Liver (tissue), 9 donors: Measurements from ENCODE around the gene TSPO. TPM values are rescaled to one million over a fixed set of nuclear protein-coding genes. Genes with fewer than 3 reads are reported as not detected.

Experiments used
- DNase-seq: peaks from one replicate; pipeline ENCODE4 v3.0.0-alpha.2; 2017; ENCODE audit warnings: low spot score
- H3K27ac ChIP-seq, 2 donors: one replicate each; pipeline ENCODE4 v1.7.0; 2013; ENCODE audit warnings: inconsistent platforms in 2 of 2, low read length in 2 of 2, control low read depth in 1 of 2, low read depth in 1 of 2, mild to moderate bottlenecking in 1 of 2
- H3K27me3 ChIP-seq, 4 donors: one replicate each; pipeline versions ENCODE4 v1.6.1 to v1.7.0; 2013; ENCODE audit warnings: low read length in 3 of 4, inconsistent platforms in 1 of 4, mild to moderate bottlenecking in 1 of 4, moderate library complexity in 1 of 4; ENCODE audit not compliant: control insufficient read depth in 4 of 4, insufficient read depth in 4 of 4
- H3K36me3 ChIP-seq, 4 donors: one replicate each; pipeline versions ENCODE4 v1.6.1 to v1.7.0; 2013; ENCODE audit warnings: low read length in 3 of 4, mild to moderate bottlenecking in 3 of 4, low read depth in 1 of 4, moderate library complexity in 1 of 4; ENCODE audit not compliant: control insufficient read depth in 4 of 4, insufficient read depth in 3 of 4
- H3K4me1 ChIP-seq, 4 donors: one replicate each; pipeline versions ENCODE4 v1.6.1 to v1.7.0; 2013; ENCODE audit warnings: low read length in 3 of 4, mild to moderate bottlenecking in 3 of 4, moderate library complexity in 1 of 4; ENCODE audit not compliant: control insufficient read depth in 4 of 4, insufficient read depth in 4 of 4
- H3K4me3 ChIP-seq, 3 donors: one replicate each; pipeline versions ENCODE4 v1.6.1 to v1.7.0; 2013; ENCODE audit warnings: low read length in 3 of 3, control low read depth in 1 of 3, low read depth in 1 of 3, mild to moderate bottlenecking in 1 of 3
- H3K9ac ChIP-seq, 2 donors: one replicate each; pipeline ENCODE4 v1.7.0; 2013; ENCODE audit warnings: low read length in 2 of 2, mild to moderate bottlenecking in 2 of 2, moderate library complexity in 2 of 2, control low read depth in 1 of 2, low read depth in 1 of 2
- H3K9me3 ChIP-seq, 4 donors: one replicate each; pipeline versions ENCODE4 v1.6.1 to v1.7.0; 2013; ENCODE audit warnings: low read length in 3 of 4; ENCODE audit not compliant: control insufficient read depth in 4 of 4
- EGR1 ChIP-seq, 2 donors: IDR thresholded peaks; 2 replicates each; pipeline ENCODE4 v1.6.1; 2016 to 2018; ENCODE audit warnings: antibody characterized with exemption in 2 of 2, low read depth in 2 of 2
- FOXA1 ChIP-seq: IDR thresholded peaks from 2 replicates; pipeline ENCODE4 v1.6.1; 2016; ENCODE audit warnings: antibody characterized with exemption
- FOXA2 ChIP-seq: IDR thresholded peaks from 2 replicates; pipeline ENCODE4 v1.6.1; 2016; ENCODE audit warnings: antibody characterized with exemption
- GABPA ChIP-seq, 2 donors: IDR thresholded peaks in 1 of 2; conservative IDR thresholded peaks in 1 of 2; 2 replicates each; pipeline ENCODE4 v1.6.1; 2016; ENCODE audit warnings: antibody characterized with exemption in 2 of 2, mild to moderate bottlenecking in 1 of 2, moderate library complexity in 1 of 2
- HNF4A ChIP-seq, 2 donors: conservative IDR thresholded peaks; 2 replicates each; pipeline ENCODE4 v1.6.1; 2016; ENCODE audit warnings: antibody characterized with exemption in 2 of 2, mild to moderate bottlenecking in 2 of 2
- HNF4G ChIP-seq: IDR thresholded peaks from 2 replicates; pipeline ENCODE4 v1.6.1; 2016; ENCODE audit warnings: antibody characterized with exemption
- JUND ChIP-seq, 2 donors: IDR thresholded peaks; 2 replicates each; pipeline ENCODE4 v1.6.1; 2016; ENCODE audit warnings: antibody characterized with exemption in 2 of 2
- NR2F2 ChIP-seq: IDR thresholded peaks from 2 replicates; pipeline ENCODE4 v1.6.1; 2016; ENCODE audit warnings: antibody characterized with exemption
- RAD21 ChIP-seq, 2 donors: IDR thresholded peaks; 2 replicates each; pipeline ENCODE4 v1.6.1; 2016; ENCODE audit warnings: antibody characterized with exemption in 2 of 2, mild to moderate bottlenecking in 2 of 2
- RXRA ChIP-seq, 2 donors: IDR thresholded peaks; 2 replicates each; pipeline ENCODE4 v1.6.1; 2017 to 2018; ENCODE audit warnings: antibody characterized with exemption in 2 of 2, mild to moderate bottlenecking in 1 of 2
- SP1 ChIP-seq: IDR thresholded peaks from 2 replicates; pipeline ENCODE4 v1.6.1; 2018; ENCODE audit warnings: antibody characterized with exemption, mild to moderate bottlenecking
- TAF1 ChIP-seq: conservative IDR thresholded peaks from 2 replicates; pipeline ENCODE4 v1.6.1; 2016; ENCODE audit warnings: antibody characterized with exemption, mild to moderate bottlenecking
- YY1 ChIP-seq: IDR thresholded peaks from 2 replicates; pipeline ENCODE4 v1.6.1; 2016; ENCODE audit warnings: antibody characterized with exemption, mild to moderate bottlenecking
- WGBS: extraction: QIAGEN DNeasy Blood & Tissue Kit; methylation state at CpG from one replicate; pipeline ENCODE4 v1.1.7; 2013; 5-methylcytosine and 5-hydroxymethylcytosine counted together
- polyA plus RNA-seq, 2 donors: library from polyadenylated mRNA; stranded (reverse) in 1 of 2; unstranded in 1 of 2; fragments of 200-250 nt in 1 of 2; fragments of >200 nt in 1 of 2; fragmentation: Nextera tagmentation in 1 of 2; extraction: Ambion mirVana in 1 of 2; gene quantifications; one replicate each; pipeline versions ENCODE4 v1.2.1 to v1.2.3, GENCODE V29; 2013 to 2015
- total RNA-seq, 2 donors: library from RNA; depleted of rRNA; stranded (reverse); fragments of >200 nt; gene quantifications; one replicate each; pipeline ENCODE4 v1.2.3, GENCODE V29; 2014
- TF ChIP-seq, protein P1 (sequence below): fragments of 150-350 bp; IDR thresholded peaks from 2 replicates; pipeline ENCODE4 v1.5.1; 2017; ENCODE audit warnings: improper control_type of control experiment, low read depth, low read length; ENCODE audit not compliant: missing input control
- TF ChIP-seq, protein P2 (sequence below): IDR thresholded peaks from 2 replicates; pipeline ENCODE4 v1.6.1; 2016; ENCODE audit warnings: antibody characterized with exemption
- TF ChIP-seq, protein P3 (sequence below): IDR thresholded peaks from 2 replicates; pipeline ENCODE4 v1.6.1; 2016; ENCODE audit warnings: antibody characterized with exemption
- TF ChIP-seq, protein P4 (sequence below): IDR thresholded peaks from 2 replicates; pipeline ENCODE4 v1.6.1; 2016; ENCODE audit warnings: antibody characterized with exemption, mild to moderate bottlenecking
- donor health status: healthy.
- donor health status: healthy.
- donor health status: healthy.
- donor health status: healthy.
- donor health status: healthy.

Gene TSPO
- total and polyA plus RNA-seq, 4 donors, result 27.6 to 61.9 (median 40.2) TPM

DNA sequence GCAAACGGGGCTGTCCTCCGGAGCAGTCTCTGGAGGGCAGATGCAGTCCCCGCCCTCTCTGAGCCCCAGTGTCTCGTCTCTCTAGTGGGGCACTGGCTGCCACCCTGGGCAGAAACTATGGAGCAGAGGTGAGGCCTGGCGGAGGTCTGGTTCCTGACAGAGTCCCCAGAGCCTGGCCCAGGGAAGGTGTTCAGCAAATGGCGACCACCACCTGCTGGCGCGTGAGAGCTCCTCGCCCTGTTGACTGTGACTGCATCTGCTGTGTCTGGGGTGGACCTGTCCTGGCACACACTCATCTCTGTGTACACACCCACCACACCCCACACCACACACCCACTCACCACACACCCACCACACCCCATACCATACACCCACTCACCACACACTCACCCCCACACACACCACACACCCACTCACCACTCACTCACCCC lies 53.9 kb downstream of the TSPO start:
- 92% methylated on average over 9 of the region's 9 CpGs for WGBS
- no peak overlapping the region for H3K27ac ChIP-seq

DNA sequence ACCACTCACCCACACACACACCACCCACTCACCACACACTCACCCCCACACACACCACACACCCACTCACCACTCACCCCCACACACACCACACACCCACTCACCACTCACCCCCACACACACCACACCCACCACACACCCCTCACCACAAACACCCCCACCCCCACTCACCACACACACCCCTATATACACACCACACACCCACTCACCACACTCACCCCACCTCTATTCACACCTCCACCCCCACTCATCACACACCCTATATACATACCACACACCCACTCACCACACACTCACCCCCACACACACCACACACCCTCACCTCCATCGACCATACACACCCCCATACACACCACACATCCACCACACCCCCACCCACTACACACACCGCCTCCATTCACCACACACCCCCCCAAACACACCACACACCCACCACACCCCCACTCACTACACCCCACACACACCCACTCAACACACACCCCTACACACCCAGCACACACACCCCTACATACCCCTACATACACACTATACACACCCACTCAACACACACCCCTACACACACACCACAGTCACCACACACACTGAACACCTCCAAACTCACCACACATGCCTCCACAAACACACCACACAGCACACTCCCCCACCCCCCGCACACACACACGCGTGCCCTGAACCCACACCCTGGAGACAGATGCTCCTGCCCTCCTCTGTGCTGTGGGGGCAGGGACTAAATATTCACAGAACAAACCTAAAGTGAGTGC lies 54.6 kb downstream of the TSPO start:
- no peaks in the 10 kb centered on the region for H3K36me3 ChIP-seq
- no peaks in the 10 kb centered on the region for H3K9me3 ChIP-seq
- no peaks in the 10 kb centered on the region for H3K27me3 ChIP-seq
- no peak overlapping the region for H3K4me3 ChIP-seq
- H3K4me1 ChIP-seq, result no peaks in the 10 kb centered on the region
- H3K9ac ChIP-seq, result no peak overlapping the region
- WGBS, result 79% methylated on average over 5 of the region's 5 CpGs
- DNase-seq, result no peak
- H3K27ac ChIP-seq, result no peak overlapping the region
- TF ChIP-seq, protein P1, sequence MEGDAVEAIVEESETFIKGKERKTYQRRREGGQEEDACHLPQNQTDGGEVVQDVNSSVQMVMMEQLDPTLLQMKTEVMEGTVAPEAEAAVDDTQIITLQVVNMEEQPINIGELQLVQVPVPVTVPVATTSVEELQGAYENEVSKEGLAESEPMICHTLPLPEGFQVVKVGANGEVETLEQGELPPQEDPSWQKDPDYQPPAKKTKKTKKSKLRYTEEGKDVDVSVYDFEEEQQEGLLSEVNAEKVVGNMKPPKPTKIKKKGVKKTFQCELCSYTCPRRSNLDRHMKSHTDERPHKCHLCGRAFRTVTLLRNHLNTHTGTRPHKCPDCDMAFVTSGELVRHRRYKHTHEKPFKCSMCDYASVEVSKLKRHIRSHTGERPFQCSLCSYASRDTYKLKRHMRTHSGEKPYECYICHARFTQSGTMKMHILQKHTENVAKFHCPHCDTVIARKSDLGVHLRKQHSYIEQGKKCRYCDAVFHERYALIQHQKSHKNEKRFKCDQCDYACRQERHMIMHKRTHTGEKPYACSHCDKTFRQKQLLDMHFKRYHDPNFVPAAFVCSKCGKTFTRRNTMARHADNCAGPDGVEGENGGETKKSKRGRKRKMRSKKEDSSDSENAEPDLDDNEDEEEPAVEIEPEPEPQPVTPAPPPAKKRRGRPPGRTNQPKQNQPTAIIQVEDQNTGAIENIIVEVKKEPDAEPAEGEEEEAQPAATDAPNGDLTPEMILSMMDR, result no peak
- TF ChIP-seq HNF4G, result no peak
- TF ChIP-seq RXRA (IDR thresholded peaks at IDR 0.05), result no peak
- TF ChIP-seq NR2F2, result no peak
- TF ChIP-seq GABPA (IDR thresholded peaks at IDR 0.05 in 1 of 2, conservative IDR thresholded peaks at IDR 0.05 in 1 of 2), result no peak
- no peak for TF ChIP-seq JUND (IDR thresholded peaks at IDR 0.05)
- no peak for TF ChIP-seq FOXA2
- TF ChIP-seq, protein P2, sequence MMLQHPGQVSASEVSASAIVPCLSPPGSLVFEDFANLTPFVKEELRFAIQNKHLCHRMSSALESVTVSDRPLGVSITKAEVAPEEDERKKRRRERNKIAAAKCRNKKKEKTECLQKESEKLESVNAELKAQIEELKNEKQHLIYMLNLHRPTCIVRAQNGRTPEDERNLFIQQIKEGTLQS, result no peak
- TF ChIP-seq HNF4A (conservative IDR thresholded peaks at IDR 0.05), result no peak
- no peak for TF ChIP-seq FOXA1
- TF ChIP-seq YY1, result no peak

More for the DNA sequence above, 53.9 kb downstream of the TSPO start:
- no peak for TF ChIP-seq RAD21 (IDR thresholded peaks at IDR 0.05)
- TF ChIP-seq, protein P3, sequence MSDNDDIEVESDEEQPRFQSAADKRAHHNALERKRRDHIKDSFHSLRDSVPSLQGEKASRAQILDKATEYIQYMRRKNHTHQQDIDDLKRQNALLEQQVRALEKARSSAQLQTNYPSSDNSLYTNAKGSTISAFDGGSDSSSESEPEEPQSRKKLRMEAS, result no peak
- no peak for TF ChIP-seq RXRA (IDR thresholded peaks at IDR 0.05)
- TF ChIP-seq GABPA (IDR thresholded peaks at IDR 0.05 in 1 of 2, conservative IDR thresholded peaks at IDR 0.05 in 1 of 2), result no peak
- TF ChIP-seq FOXA1, result no peak
- TF ChIP-seq, protein P4, sequence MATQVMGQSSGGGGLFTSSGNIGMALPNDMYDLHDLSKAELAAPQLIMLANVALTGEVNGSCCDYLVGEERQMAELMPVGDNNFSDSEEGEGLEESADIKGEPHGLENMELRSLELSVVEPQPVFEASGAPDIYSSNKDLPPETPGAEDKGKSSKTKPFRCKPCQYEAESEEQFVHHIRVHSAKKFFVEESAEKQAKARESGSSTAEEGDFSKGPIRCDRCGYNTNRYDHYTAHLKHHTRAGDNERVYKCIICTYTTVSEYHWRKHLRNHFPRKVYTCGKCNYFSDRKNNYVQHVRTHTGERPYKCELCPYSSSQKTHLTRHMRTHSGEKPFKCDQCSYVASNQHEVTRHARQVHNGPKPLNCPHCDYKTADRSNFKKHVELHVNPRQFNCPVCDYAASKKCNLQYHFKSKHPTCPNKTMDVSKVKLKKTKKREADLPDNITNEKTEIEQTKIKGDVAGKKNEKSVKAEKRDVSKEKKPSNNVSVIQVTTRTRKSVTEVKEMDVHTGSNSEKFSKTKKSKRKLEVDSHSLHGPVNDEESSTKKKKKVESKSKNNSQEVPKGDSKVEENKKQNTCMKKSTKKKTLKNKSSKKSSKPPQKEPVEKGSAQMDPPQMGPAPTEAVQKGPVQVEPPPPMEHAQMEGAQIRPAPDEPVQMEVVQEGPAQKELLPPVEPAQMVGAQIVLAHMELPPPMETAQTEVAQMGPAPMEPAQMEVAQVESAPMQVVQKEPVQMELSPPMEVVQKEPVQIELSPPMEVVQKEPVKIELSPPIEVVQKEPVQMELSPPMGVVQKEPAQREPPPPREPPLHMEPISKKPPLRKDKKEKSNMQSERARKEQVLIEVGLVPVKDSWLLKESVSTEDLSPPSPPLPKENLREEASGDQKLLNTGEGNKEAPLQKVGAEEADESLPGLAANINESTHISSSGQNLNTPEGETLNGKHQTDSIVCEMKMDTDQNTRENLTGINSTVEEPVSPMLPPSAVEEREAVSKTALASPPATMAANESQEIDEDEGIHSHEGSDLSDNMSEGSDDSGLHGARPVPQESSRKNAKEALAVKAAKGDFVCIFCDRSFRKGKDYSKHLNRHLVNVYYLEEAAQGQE, result no peak
- TF ChIP-seq JUND (IDR thresholded peaks at IDR 0.05), result no peak
- TF ChIP-seq SP1, result no peak
- TF ChIP-seq YY1, result no peak
- TF ChIP-seq, protein P2, result no peak
- no peak for TF ChIP-seq HNF4A (conservative IDR thresholded peaks at IDR 0.05)
- TF ChIP-seq, protein P1, result no peak
- no peak for TF ChIP-seq TAF1
- TF ChIP-seq HNF4G, result no peak
- no peak for TF ChIP-seq FOXA2
- TF ChIP-seq EGR1 (IDR thresholded peaks at IDR 0.05; ENCODE audit: low read depth in 2 of 2), result no peak
- no peak for DNase-seq
- Histone ChIP-seq H3K27me3 (no peaks in the 10 kb centered on the region), H3K36me3 (no peaks in the 10 kb centered on the region), H3K4me1 (no peaks in the 10 kb centered on the region), H3K9ac (no peak overlapping the region), H3K9me3 (no peaks in the 10 kb centered on the region), H3K4me3 (no peak overlapping the region)
